ES-I3 (cell line): ENCODE measurements around the gene PDE3A.

ENCODE experiments used
- H3K36me3 ChIP-seq: 2 replicates; pipeline ENCODE4 v1.6.1; 2013; ENCODE audit warnings: mild to moderate bottlenecking, low read length, control low read depth, moderate library complexity; ENCODE audit not compliant: insufficient read depth
- H3K4me1 ChIP-seq: 2 replicates; pipeline ENCODE4 v1.6.1; 2013; ENCODE audit warnings: mild to moderate bottlenecking, control low read depth, low read length; ENCODE audit not compliant: insufficient read depth
- H3K9ac ChIP-seq: 2 replicates; pipeline ENCODE4 v1.6.1; 2013; ENCODE audit warnings: low read depth, mild to moderate bottlenecking, low read length, moderate library complexity
- H3K9me3 ChIP-seq: 2 replicates; pipeline ENCODE4 v1.6.1; 2013; ENCODE audit warnings: mild to moderate bottlenecking, low read length, moderate library complexity; ENCODE audit not compliant: control insufficient read depth, insufficient read depth

The PDE3A gene

GRCh38 chr12:20445687-20446086, 77.3 kb downstream of the PDE3A start:
- H3K36me3 ChIP-seq: no peaks in the 10 kb centered on the region
- H3K4me1 ChIP-seq: peaks cover 14% of the 10 kb centered on the region; the same call in 1 of the 2 replicates
- H3K9me3 ChIP-seq: no peaks in the 10 kb centered on the region; the same call in 1 of the 2 replicates
- no peak overlapping the region for H3K9ac ChIP-seq

DNA sequence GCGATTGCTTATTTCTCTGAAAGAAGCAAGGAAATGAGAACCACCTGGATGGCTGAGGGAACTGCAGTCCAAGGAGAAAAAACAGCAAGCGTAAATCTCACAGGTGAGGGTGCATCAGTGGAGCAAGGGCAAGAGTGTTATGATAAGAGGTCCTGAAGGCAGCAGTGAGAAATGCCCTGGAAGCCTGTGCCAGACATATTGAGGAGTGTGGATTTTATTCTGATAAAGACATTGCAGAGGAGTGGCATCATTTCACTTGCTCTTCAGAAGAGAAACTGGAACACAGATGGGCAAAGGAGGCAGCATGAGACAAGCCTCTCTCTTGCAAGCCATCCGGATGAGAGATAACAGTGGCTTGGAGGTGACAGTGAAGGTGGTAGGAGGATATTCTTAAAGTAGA, 78.5 kb downstream of the PDE3A start:
- no peak overlapping the region for H3K9ac ChIP-seq
- peaks cover 14% of the 10 kb centered on the region; the same call in 1 of the 2 replicates for H3K4me1 ChIP-seq
- no peaks in the 10 kb centered on the region; the same call in 1 of the 2 replicates for H3K9me3 ChIP-seq
- H3K36me3 ChIP-seq: no peaks in the 10 kb centered on the region

DNA sequence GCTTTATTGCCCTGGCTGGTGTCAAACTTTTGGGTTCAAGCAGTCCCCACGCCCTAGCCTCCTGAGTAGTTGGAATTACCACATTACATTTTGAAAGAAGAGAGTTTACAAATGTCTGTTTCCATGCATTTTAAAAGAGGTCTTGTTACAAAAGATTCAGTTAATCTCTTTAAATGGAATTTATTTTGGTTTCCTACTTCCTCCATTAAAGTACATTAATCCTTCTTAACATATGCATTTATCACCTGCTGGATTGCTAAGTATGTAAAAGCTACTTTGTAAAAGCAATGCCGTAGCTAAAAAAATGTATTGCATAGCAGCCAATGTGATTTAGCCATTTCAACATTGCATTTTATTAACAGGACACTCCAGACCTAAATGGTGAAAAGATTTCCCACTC, 80.4 kb downstream of the PDE3A start:
- H3K9ac ChIP-seq: no peak overlapping the region
- H3K9me3 ChIP-seq: no peaks in the 10 kb centered on the region
- H3K4me1 ChIP-seq: peaks cover 10% of the 10 kb centered on the region; the same call in 1 of the 2 replicates
- H3K36me3 ChIP-seq: no peaks in the 10 kb centered on the region

- H3K36me3 ChIP-seq: no peaks in the 10 kb centered on the region
- H3K9me3 ChIP-seq: no peaks in the 10 kb centered on the region
- H3K4me1 ChIP-seq: no peaks in the 10 kb centered on the region; the same call in 1 of the 2 replicates
- H3K9ac ChIP-seq: no peak overlapping the region
Observed at GRCh38 chr12:20450591-20451180, 82.3 kb downstream of the PDE3A start.

- no peaks in the 10 kb centered on the region for H3K9me3 ChIP-seq
- H3K36me3 ChIP-seq: no peaks in the 10 kb centered on the region
- no peaks in the 10 kb centered on the region; the same call in 1 of the 2 replicates for H3K4me1 ChIP-seq
- H3K9ac ChIP-seq: no peak overlapping the region
Observed at GRCh38 chr12:20451761-20452160, 83.4 kb downstream of the PDE3A start.

DNA sequence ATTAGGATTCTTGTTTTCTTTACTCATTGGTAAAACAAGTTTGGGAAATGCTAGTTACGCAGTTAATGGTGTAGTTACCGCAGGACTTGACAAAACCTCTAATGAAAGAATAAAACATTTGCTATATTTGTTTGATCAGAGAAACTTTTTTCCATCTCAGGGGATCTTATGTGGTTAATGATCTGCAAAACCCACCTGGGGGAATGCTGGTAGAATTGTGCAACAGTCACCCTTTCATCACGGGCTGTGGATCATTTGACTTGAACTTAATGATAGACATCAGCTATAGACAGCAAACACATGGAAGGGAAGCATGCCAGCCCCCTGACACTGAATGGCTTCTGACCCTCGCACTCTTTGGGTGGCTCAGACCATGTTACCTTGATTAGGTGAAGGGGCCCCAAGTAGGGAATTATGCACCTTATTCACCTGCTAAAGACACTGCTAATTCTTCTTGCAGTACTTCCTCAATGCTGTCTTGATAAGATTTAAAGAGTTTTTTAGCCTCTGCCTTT, 84.2 kb downstream of the PDE3A start:
- H3K4me1 ChIP-seq: no peaks in the 10 kb centered on the region; the same call in 1 of the 2 replicates

GRCh38 chr12:20453756-20454310, 85.5 kb downstream of the PDE3A start:
- H3K9me3 ChIP-seq: no peaks in the 10 kb centered on the region
- H3K36me3 ChIP-seq: no peaks in the 10 kb centered on the region
- H3K4me1 ChIP-seq: no peaks in the 10 kb centered on the region; the same call in 1 of the 2 replicates
- no peak overlapping the region for H3K9ac ChIP-seq

More for the DNA sequence above, 84.2 kb downstream of the PDE3A start:
- Histone ChIP-seq H3K36me3 (no peaks in the 10 kb centered on the region), H3K9ac (no peak overlapping the region), H3K9me3 (no peaks in the 10 kb centered on the region)

GRCh38 chr12:20455001-20455706, 86.8 kb downstream of the PDE3A start:
- Histone ChIP-seq H3K9me3 (no peaks in the 10 kb centered on the region), H3K9ac (no peak overlapping the region), H3K36me3 (no peaks in the 10 kb centered on the region), H3K4me1 (no peaks in the 10 kb centered on the region)

DNA sequence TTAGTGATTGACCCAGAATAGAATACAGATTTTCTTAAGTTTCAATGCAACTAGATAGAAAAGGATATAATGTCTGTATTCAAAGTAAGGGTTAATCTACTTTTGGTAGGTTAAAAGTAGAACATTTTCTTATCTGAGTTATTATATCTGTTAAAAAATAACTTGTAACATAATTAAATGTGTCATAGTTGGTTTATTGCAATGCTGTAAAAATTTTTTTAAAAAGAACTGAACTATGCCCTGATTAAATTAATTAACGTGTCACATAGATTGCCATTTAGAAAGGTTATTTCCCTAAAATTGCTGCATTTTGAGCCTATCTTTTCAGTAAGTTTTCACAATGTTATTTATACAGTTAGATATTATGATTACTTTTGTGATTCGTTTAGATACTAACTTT, 89.2 kb downstream of the PDE3A start:
- no peaks in the 10 kb centered on the region for H3K9me3 ChIP-seq
- no peaks in the 10 kb centered on the region for H3K36me3 ChIP-seq
- no peaks in the 10 kb centered on the region; the same call in 1 of the 2 replicates for H3K4me1 ChIP-seq
- H3K9ac ChIP-seq: no peak overlapping the region

GRCh38 chr12:20458011-20458410, 89.7 kb downstream of the PDE3A start:
- Histone ChIP-seq H3K9ac (no peak overlapping the region), H3K9me3 (no peaks in the 10 kb centered on the region), H3K4me1 (no peaks in the 10 kb centered on the region; the same call in 1 of the 2 replicates)

DNA sequence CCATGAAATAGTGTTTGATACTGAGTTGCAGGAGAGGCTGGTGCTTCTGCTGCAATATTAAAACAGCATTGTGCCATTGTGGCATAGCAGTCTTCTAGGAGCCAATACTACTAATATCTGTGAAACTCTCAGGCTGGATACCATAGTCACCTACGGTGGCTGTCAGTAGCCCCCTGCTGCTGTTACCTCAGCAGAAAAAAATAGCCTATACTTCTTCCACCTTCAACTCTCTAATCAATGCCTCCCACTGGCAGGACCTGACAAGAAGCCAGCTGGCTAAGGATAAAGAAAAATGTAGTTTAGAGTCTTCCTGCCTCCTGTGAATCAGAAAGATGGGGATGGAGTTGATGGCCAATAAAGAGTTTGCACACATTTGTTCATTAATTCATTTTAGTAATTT, 91.6 kb downstream of the PDE3A start:
- no peak overlapping the region for H3K9ac ChIP-seq
- H3K36me3 ChIP-seq: no peaks in the 10 kb centered on the region
- no peaks in the 10 kb centered on the region for H3K9me3 ChIP-seq
- H3K4me1 ChIP-seq: no peaks in the 10 kb centered on the region; the same call in 1 of the 2 replicates

More at GRCh38 chr12:20458011-20458410, 89.7 kb downstream of the PDE3A start:
- no peaks in the 10 kb centered on the region for H3K36me3 ChIP-seq

DNA sequence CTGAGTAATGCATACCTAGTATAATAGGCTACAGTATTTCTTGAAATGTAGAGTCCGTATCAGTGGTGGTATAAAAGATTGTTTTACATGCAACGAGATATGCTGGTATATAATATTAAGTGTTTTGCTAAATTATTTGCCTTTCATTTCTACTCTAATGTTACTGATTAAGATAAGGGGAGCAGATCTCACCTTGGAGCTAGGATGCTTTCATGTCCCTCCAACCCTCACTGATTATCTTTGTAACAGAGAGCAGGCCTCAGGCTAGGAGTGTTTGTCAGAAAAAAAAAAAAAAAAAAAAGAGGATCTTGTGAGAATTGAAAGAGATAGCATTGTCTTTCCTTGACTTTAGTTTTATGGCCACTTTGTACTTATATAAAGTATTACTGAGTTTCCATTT, 92.6 kb downstream of the PDE3A start:
- Histone ChIP-seq H3K9ac (no peak overlapping the region), H3K9me3 (no peaks in the 10 kb centered on the region), H3K36me3 (no peaks in the 10 kb centered on the region), H3K4me1 (no peaks in the 10 kb centered on the region; the same call in 1 of the 2 replicates)

DNA sequence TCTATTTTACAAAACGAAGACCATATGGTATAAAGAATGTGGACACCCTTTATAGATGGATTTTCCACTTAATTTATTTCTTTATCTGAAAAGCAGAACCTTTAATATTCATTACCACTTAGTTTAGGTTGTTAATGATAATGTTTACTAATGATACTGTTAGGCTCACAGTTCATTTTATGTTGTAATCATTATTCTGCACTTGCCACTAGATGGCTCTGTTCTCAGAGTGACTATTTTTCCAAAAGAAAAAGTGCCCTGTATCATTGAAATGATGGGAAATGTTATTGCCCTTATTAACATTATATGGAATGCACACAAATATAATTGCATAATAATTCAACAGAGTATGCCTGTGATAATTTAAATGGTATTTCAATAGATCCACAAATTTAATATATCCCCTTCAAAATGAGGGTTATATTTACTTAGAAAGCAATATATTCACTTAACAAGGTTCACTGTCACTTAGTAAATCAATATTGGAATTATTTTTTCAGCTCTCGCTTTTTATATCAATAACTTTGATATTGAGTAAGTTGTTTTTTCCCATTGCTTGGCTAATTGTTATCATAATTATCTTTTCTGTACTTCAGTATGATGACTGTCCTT, 95.7 kb downstream of the PDE3A start:
- Histone ChIP-seq H3K9ac (no peak overlapping the region), H3K36me3 (no peaks in the 10 kb centered on the region), H3K4me1 (no peaks in the 10 kb centered on the region; the same call in 1 of the 2 replicates), H3K9me3 (no peaks in the 10 kb centered on the region)

DNA sequence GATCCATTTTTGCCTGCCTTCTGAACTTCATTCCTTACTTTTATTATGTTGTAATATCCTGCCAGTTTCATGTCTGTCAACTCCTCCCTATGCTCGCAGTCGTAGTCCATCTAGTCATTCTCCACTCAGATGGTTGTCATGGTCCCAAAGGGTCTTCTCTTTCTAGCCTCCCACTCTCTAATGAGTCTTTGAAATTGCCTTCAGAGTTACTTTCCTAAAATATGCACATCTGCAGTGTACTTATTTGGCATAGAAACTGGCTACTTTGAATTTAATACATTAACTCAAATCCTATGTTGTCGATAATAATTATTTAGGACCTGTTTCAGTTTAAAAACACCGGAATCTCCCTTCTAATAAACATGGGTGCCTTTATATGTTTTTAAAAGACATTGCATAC, 101.0 kb downstream of the PDE3A start:
- Histone ChIP-seq H3K4me1 (no peaks in the 10 kb centered on the region), H3K9me3 (peaks cover 2% of the 10 kb centered on the region; the same call in 1 of the 2 replicates), H3K9ac (no peak overlapping the region), H3K36me3 (no peaks in the 10 kb centered on the region)
